Measurements from ENCODE around the gene FHAD1.

- no peak for TF ChIP-seq CTCF (IDR thresholded peaks at IDR 0.05)
- no peak for TF ChIP-seq EZH2 (IDR thresholded peaks at IDR 0.05; ENCODE audit: borderline replicate concordance, insufficient read depth, low read depth, low read length, poor library complexity, severe bottlenecking)
Measured at GRCh38 chr1:15370268-15370667, 123.2 kb downstream of the FHAD1 start.
